ENCODE results near the gene ZNF891. TPM values are rescaled to one million over a fixed set of nuclear protein-coding genes. Genes with fewer than 3 reads are reported as not detected.

The ZNF891 gene
- total and polyA plus RNA-seq, 2 of the 13 experiments (the other 11 are each of a cell fraction or from before 2014, with no cell fraction given) = 1.3 to 2.1 TPM

GRCh38 chr12:133130038-133130807, at the start of gene ZNF891, which contains the start of gene ZNF10 (continued):
- TF ChIP-seq, protein P1, sequence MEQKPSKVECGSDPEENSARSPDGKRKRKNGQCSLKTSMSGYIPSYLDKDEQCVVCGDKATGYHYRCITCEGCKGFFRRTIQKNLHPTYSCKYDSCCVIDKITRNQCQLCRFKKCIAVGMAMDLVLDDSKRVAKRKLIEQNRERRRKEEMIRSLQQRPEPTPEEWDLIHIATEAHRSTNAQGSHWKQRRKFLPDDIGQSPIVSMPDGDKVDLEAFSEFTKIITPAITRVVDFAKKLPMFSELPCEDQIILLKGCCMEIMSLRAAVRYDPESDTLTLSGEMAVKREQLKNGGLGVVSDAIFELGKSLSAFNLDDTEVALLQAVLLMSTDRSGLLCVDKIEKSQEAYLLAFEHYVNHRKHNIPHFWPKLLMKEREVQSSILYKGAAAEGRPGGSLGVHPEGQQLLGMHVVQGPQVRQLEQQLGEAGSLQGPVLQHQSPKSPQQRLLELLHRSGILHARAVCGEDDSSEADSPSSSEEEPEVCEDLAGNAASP (CRISPR knock-in tag; IDR thresholded peaks at IDR 0.05; ENCODE audit: borderline replicate concordance) = peak; percentile 52; the same call in 1 of the 2 replicates
- TF ChIP-seq CHD2 (IDR thresholded peaks at IDR 0.05; ENCODE audit: low read depth, low read length) = no peak; the same call in 1 of the 2 replicates
- TF ChIP-seq, protein P2, sequence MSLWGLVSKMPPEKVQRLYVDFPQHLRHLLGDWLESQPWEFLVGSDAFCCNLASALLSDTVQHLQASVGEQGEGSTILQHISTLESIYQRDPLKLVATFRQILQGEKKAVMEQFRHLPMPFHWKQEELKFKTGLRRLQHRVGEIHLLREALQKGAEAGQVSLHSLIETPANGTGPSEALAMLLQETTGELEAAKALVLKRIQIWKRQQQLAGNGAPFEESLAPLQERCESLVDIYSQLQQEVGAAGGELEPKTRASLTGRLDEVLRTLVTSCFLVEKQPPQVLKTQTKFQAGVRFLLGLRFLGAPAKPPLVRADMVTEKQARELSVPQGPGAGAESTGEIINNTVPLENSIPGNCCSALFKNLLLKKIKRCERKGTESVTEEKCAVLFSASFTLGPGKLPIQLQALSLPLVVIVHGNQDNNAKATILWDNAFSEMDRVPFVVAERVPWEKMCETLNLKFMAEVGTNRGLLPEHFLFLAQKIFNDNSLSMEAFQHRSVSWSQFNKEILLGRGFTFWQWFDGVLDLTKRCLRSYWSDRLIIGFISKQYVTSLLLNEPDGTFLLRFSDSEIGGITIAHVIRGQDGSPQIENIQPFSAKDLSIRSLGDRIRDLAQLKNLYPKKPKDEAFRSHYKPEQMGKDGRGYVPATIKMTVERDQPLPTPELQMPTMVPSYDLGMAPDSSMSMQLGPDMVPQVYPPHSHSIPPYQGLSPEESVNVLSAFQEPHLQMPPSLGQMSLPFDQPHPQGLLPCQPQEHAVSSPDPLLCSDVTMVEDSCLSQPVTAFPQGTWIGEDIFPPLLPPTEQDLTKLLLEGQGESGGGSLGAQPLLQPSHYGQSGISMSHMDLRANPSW (CRISPR knock-in tag; IDR thresholded peaks at IDR 0.05; ENCODE audit: borderline replicate concordance) = no peak
- TF ChIP-seq RXRA (CRISPR knock-in tag; IDR thresholded peaks at IDR 0.05) = peak; percentile 48
- no peak; the same call in 1 of the 2 replicates for TF ChIP-seq ZNF44 (CRISPR knock-in tag; IDR thresholded peaks at IDR 0.05)
- TF ChIP-seq SMARCE1 (IDR thresholded peaks at IDR 0.05; ENCODE audit: borderline replicate concordance) = no peak
- TF ChIP-seq ZSCAN25 (CRISPR knock-in tag; IDR thresholded peaks at IDR 0.05) = peak; percentile 65; the same call in 1 of the 2 replicates
- no peak for TF ChIP-seq RFX1 (IDR thresholded peaks at IDR 0.05)
- TF ChIP-seq ZNF276 (CRISPR knock-in tag; IDR thresholded peaks at IDR 0.05; ENCODE audit: low read depth) = no peak
- TF ChIP-seq, protein P3, sequence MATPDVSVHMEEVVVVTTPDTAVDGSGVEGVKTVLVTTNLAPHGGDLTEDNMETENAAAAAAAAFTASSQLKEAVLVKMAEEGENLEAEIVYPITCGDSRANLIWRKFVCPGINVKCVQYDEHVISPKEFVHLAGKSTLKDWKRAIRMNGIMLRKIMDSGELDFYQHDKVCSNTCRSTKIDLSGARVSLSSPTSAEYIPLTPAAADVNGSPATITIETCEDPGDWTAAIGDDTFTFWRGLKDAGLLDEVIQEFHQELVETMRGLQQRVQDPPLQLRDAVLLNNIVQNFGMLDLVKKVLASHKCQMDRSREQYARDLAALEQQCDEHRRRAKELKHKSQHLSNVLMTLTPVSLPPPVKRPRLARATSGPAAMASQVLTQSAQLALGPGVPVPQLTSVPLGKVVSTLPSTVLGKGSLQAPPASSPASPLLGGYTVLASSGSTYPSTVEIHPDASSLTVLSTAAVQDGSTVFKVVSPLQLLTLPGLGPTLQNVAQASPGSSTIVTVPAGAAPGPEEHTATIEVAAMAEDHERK (CRISPR knock-in tag; IDR thresholded peaks at IDR 0.05; ENCODE audit: low read depth) = peak; percentile 94
- peak; percentile 47 for TF ChIP-seq TBL1XR1 (IDR thresholded peaks at IDR 0.05; ENCODE audit: borderline replicate concordance, low read length, partially characterized antibody)
- peak; percentile 86 for TF ChIP-seq YEATS2 (CRISPR knock-in tag; IDR thresholded peaks at IDR 0.05; ENCODE audit: borderline replicate concordance)
- peak; percentile 89; the same call in 1 of the 2 replicates for TF ChIP-seq ZNF784 (CRISPR knock-in tag; IDR thresholded peaks at IDR 0.05; ENCODE audit: borderline replicate concordance)
- no peak for TF ChIP-seq ZNF296 (CRISPR knock-in tag; conservative IDR thresholded peaks at IDR 0.05)
- TF ChIP-seq ZNF83 (CRISPR knock-in tag; IDR thresholded peaks at IDR 0.05; ENCODE audit: borderline replicate concordance) = no peak
- TF ChIP-seq, protein P4, sequence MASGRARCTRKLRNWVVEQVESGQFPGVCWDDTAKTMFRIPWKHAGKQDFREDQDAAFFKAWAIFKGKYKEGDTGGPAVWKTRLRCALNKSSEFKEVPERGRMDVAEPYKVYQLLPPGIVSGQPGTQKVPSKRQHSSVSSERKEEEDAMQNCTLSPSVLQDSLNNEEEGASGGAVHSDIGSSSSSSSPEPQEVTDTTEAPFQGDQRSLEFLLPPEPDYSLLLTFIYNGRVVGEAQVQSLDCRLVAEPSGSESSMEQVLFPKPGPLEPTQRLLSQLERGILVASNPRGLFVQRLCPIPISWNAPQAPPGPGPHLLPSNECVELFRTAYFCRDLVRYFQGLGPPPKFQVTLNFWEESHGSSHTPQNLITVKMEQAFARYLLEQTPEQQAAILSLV (CRISPR knock-in tag; IDR thresholded peaks at IDR 0.05; ENCODE audit: borderline replicate concordance) = peak; percentile 94
- peak; percentile 88; the same call in 1 of the 2 replicates for TF ChIP-seq ZFP37 (CRISPR knock-in tag; IDR thresholded peaks at IDR 0.05; ENCODE audit: borderline replicate concordance)
- peak; percentile 89 for TF ChIP-seq HCFC1 (IDR thresholded peaks at IDR 0.05; ENCODE audit: low read depth, low read length)
- TF ChIP-seq FOXM1 (CRISPR knock-in tag; IDR thresholded peaks at IDR 0.05) = 0 out of 2 replicates have a peak, but pooled peaks have one; percentile 53
- TF ChIP-seq HMG20A (CRISPR knock-in tag; IDR thresholded peaks at IDR 0.05; ENCODE audit: borderline replicate concordance) = no peak

Measured in HepG2 (cell line).